Endothelial cell of umbilical vein (primary cell): ENCODE measurements around the gene HSPA9. TPM values are rescaled to one million over a fixed set of nuclear protein-coding genes. Genes with fewer than 3 reads are reported as not detected.
A peak's percentile ranks its signal among the peaks of the same experiment; 100 is the strongest.

Source experiments
- BruUV-seq: library from RNA; stranded (reverse); fragments of 400-500 nt; replicated peaks from 2 replicates; lab custom pipeline; 2021; lab: Mats Ljungman, UMichigan
- CTCF ChIA-PET: fragments of 300-600, 350-600 bp; sonication (Branson Sonifier 250); formaldehyde crosslinking; loops from one replicate; lab custom pipeline; 2021; ENCODE audit warnings: antibody characterized with exemption, inconsistent platforms; lab: Charles Lee
- POLR2A ChIA-PET: fragments of 300-600, 350-600 bp; sonication (Branson Sonifier 250); formaldehyde crosslinking; loops from one replicate; lab custom pipeline; 2021; ENCODE audit warnings: antibody characterized with exemption, inconsistent platforms; lab: Charles Lee
- DNase-seq: peaks from one replicate; pipeline ENCODE4 v3.0.0-alpha.2; 2011; ENCODE audit warnings: low read depth, low spot score
- FAIRE-seq: peaks from 2 replicates; lab custom pipeline; 2011; peaks lifted over from hg19 to GRCh38; lab: Jason Lieb, UNC
- H2AFZ ChIP-seq: 2 replicates; pipeline ENCODE4 v1.6.0; 2012; ENCODE audit warnings: low read depth, low read length, control low read depth, inconsistent platforms
- H3K27ac ChIP-seq: 2 replicates; pipeline ENCODE4 v1.5.1; 2011; ENCODE audit warnings: low read depth, mild to moderate bottlenecking, control low read depth, low read length, moderate library complexity; ENCODE audit not compliant: insufficient read depth
- H3K27me3 ChIP-seq, 2 experiments: 2 replicates each; pipeline versions ENCODE4 v1.6.0 to v1.6.1; 2011; ENCODE audit warnings: low read length in 2 of 2, mixed read lengths in 1 of 2; ENCODE audit not compliant: control insufficient read depth in 2 of 2, insufficient read depth in 2 of 2
- H3K36me3 ChIP-seq, 2 experiments: 2 replicates in 1 of 2; 3 replicates in 1 of 2; pipeline ENCODE4 v1.5.1; 2011; ENCODE audit warnings: low read length in 2 of 2, mild to moderate bottlenecking in 1 of 2, moderate library complexity in 1 of 2; ENCODE audit not compliant: control insufficient read depth in 2 of 2, insufficient read depth in 2 of 2; ENCODE audit errors: extremely low read depth in 1 of 2
- H3K4me1 ChIP-seq: 3 replicates; pipeline ENCODE4 v1.5.1; 2011; ENCODE audit warnings: mild to moderate bottlenecking, low read length; ENCODE audit not compliant: control insufficient read depth, insufficient read depth; ENCODE audit errors: extremely low read depth
- H3K4me2 ChIP-seq: 2 replicates; pipeline ENCODE4 v1.6.1; 2011; ENCODE audit warnings: low read length, control low read depth, mixed read lengths; ENCODE audit not compliant: insufficient read depth
- H3K4me3 ChIP-seq, 3 experiments: fragments of 200-600 bp in 1 of 3; sonication (generic), shearing (Covaris generic) in 1 of 3; replicated peaks in 1 of 3; 2 replicates each; pipeline ENCODE4 v1.5.1; 2011 to 2016; ENCODE audit warnings: control low read depth in 3 of 3, low read length in 3 of 3, mild to moderate bottlenecking in 2 of 3, inconsistent platforms in 1 of 3, low read depth in 1 of 3, moderate library complexity in 1 of 3; ENCODE audit not compliant: insufficient read depth in 1 of 3
- H3K79me2 ChIP-seq: 2 replicates; pipeline ENCODE4 v1.6.0; 2012; ENCODE audit warnings: low read length, inconsistent platforms; ENCODE audit not compliant: control insufficient read depth, insufficient read depth
- H3K9ac ChIP-seq: replicated peaks from 2 replicates; pipeline ENCODE3; 2011; ENCODE audit warnings: low read length, control low read depth; ENCODE audit not compliant: insufficient read depth; ENCODE audit errors: extremely low read depth
- H3K9me1 ChIP-seq: replicated peaks from 3 replicates; pipeline ENCODE4 v1.6.0; 2011; ENCODE audit warnings: mild to moderate bottlenecking, low read length; ENCODE audit not compliant: control insufficient read depth, insufficient read depth; ENCODE audit errors: extremely low read depth
- H3K9me3 ChIP-seq: replicated peaks from 2 replicates; pipeline ENCODE4 v1.5.1; 2012; ENCODE audit warnings: low read length, inconsistent platforms; ENCODE audit not compliant: control insufficient read depth, insufficient read depth
- H4K20me1 ChIP-seq: replicated peaks from 2 replicates; pipeline ENCODE3; 2011; ENCODE audit warnings: mild to moderate bottlenecking, low read length; ENCODE audit not compliant: control insufficient read depth, insufficient read depth; ENCODE audit errors: extremely low read depth
- EZH2 ChIP-seq: IDR thresholded peaks from 2 replicates; pipeline ENCODE4 v1.6.1; 2012; ENCODE audit warnings: borderline replicate concordance, low read depth, mild to moderate bottlenecking, moderate library complexity, low read length, inconsistent platforms; ENCODE audit not compliant: severe bottlenecking
- FOS ChIP-seq: IDR thresholded peaks from 2 replicates; pipeline ENCODE4 v1.6.1; 2011; ENCODE audit warnings: mild to moderate bottlenecking, low read length, moderate library complexity, borderline replicate concordance; ENCODE audit not compliant: insufficient read depth
- GATA2 ChIP-seq: IDR thresholded peaks from 2 replicates; pipeline ENCODE4 v1.7.0; 2011; ENCODE audit warnings: low read depth, mild to moderate bottlenecking, moderate library complexity, mixed read lengths, low read length; ENCODE audit not compliant: insufficient read length, insufficient read depth
- JUN ChIP-seq: IDR thresholded peaks from 2 replicates; pipeline ENCODE4 v1.6.1; 2011; ENCODE audit warnings: borderline replicate concordance, low read depth; ENCODE audit not compliant: insufficient read length, insufficient read depth
- MYC ChIP-seq: IDR thresholded peaks from one replicate; pipeline ENCODE4 v1.6.1; 2011; ENCODE audit warnings: mild to moderate bottlenecking, low read depth, low read length
- POLR2A ChIP-seq: IDR thresholded peaks from 2 replicates; pipeline ENCODE4 v1.6.1; 2012; ENCODE audit warnings: low read depth, mild to moderate bottlenecking, control low read depth, low read length
- POLR2AphosphoS5 ChIP-seq: IDR thresholded peaks from 2 replicates; pipeline ENCODE4 v1.6.1; 2012; ENCODE audit warnings: low read depth, mild to moderate bottlenecking, control low read depth, low read length, moderate library complexity; ENCODE audit not compliant: insufficient read depth
- dilution Hi-C: fragments of 300-500 bp; cut with MboI; formaldehyde crosslinking; loops from one replicate; pipeline ENCODE4 v1.15.0; 2019; ENCODE audit warnings: low sequenced_read_pairs; ENCODE audit not compliant: extremely low pct_ligation_motif_present
- intact Hi-C: fragments of 100-400 bp; cut with micrococcal nuclease; formaldehyde crosslinking; loops from one replicate; pipeline ENCODE4 v1.10.0; 2022
- polyA plus RNA-seq, 4 experiments: library from polyadenylated mRNA; depleted of rRNA in 3 of 4; stranded (reverse) in 3 of 4; unstranded in 1 of 4; fragments of >200 nt; gene quantifications; 2 replicates each; pipeline versions ENCODE4 v1.2.1 to v1.2.3, GENCODE V29; 2011 to 2012; ENCODE audit warnings: missing spikeins in 1 of 4
- total RNA-seq: library from RNA; stranded (reverse); gene quantifications from 2 replicates; pipeline ENCODE4 v1.2.3, GENCODE V29; 2021
- TF ChIP-seq, protein P1 (sequence below): IDR thresholded peaks from 2 replicates; pipeline ENCODE4 v1.6.1; 2011; ENCODE audit not compliant: insufficient read depth, insufficient read length
- TF ChIP-seq, protein P2 (sequence below), 2 donors: IDR thresholded peaks; 1 replicate in 1 of 2; 2 replicates in 1 of 2; pipeline ENCODE4 v1.5.1; 2011; ENCODE audit warnings: low read length in 2 of 2, mild to moderate bottlenecking in 2 of 2, moderate library complexity in 2 of 2, control low read depth in 1 of 2, inconsistent platforms in 1 of 2, low read depth in 1 of 2; ENCODE audit not compliant: insufficient read depth in 1 of 2; ENCODE audit errors: extremely low read depth in 1 of 2

Gene HSPA9
- total and polyA plus RNA-seq, 2 donors (not counting 3 experiments of a cell fraction or from before 2014, with no cell fraction given): 99.6 to 192 TPM

DNA sequence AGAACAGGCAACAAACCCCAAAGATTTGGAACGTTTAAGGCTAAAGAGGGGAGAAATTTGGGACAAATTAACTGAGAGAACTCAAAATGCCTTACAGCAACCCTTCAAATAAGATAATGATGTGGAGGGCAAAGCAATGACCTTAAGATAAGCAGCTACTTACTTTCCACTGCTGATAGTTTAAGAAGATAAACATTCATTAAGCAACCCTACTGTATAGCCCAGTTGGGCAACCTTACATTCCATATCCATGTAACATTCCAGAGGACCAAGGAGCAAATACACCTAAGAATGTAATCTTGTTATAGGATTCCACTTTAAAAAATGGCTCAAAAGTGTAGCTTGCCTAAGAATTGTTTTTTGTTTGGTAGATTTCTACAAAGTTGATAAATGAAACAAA, 47.0 kb downstream of the HSPA9 start:
- FAIRE-seq (peak; percentile 21), DNase-seq (no peak)
- no peak overlapping the region for H3K27ac ChIP-seq
- H3K79me2 ChIP-seq: peaks cover 95% of the 10 kb centered on the region
- no peaks in the 10 kb centered on the region for H3K4me1 ChIP-seq
- TF ChIP-seq GATA2 (no peak), JUN (no peak), POLR2AphosphoS5 (no peak), EZH2 (no peak), MYC (no peak), POLR2A (no peak), FOS (no peak)
- TF ChIP-seq, protein P1, sequence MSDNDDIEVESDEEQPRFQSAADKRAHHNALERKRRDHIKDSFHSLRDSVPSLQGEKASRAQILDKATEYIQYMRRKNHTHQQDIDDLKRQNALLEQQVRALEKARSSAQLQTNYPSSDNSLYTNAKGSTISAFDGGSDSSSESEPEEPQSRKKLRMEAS: no peak
- TF ChIP-seq, protein P2, sequence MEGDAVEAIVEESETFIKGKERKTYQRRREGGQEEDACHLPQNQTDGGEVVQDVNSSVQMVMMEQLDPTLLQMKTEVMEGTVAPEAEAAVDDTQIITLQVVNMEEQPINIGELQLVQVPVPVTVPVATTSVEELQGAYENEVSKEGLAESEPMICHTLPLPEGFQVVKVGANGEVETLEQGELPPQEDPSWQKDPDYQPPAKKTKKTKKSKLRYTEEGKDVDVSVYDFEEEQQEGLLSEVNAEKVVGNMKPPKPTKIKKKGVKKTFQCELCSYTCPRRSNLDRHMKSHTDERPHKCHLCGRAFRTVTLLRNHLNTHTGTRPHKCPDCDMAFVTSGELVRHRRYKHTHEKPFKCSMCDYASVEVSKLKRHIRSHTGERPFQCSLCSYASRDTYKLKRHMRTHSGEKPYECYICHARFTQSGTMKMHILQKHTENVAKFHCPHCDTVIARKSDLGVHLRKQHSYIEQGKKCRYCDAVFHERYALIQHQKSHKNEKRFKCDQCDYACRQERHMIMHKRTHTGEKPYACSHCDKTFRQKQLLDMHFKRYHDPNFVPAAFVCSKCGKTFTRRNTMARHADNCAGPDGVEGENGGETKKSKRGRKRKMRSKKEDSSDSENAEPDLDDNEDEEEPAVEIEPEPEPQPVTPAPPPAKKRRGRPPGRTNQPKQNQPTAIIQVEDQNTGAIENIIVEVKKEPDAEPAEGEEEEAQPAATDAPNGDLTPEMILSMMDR (IDR thresholded peaks at IDR 0.05; ENCODE audit: extremely low read depth in 1 of 2, insufficient read depth in 1 of 2, low read depth in 1 of 2, low read length in 2 of 2): no peak
- no peak overlapping the region for H3K4me2 ChIP-seq
- H2AFZ ChIP-seq: no peak overlapping the region
- dilution Hi-C loops: no loop called here
- ChIA-PET POLR2A (no interaction called here), CTCF (no interaction called here)
- intact Hi-C loops: no loop called here
- H3K36me3 ChIP-seq: no peaks in the 10 kb centered on the region
- H3K9me1 ChIP-seq: no peaks in the 10 kb centered on the region
- no peak overlapping the region for H3K9ac ChIP-seq
- H3K27me3 ChIP-seq: no peaks in the 10 kb centered on the region
- H3K4me3 ChIP-seq: no peak overlapping the region
- no TSS peak for BruUV-seq
- no peaks in the 10 kb centered on the region for H4K20me1 ChIP-seq
- no peaks in the 10 kb centered on the region for H3K9me3 ChIP-seq
